HK-2 (cell line): ENCODE measurements around the gene CPEB4.

ENCODE experiments used
- DNase-seq: peaks from one replicate; pipeline ENCODE4 v3.0.0-alpha.2; 2018; ENCODE audit not compliant: unreplicated experiment

Gene CPEB4

GRCh38 chr5:173858670-173859407, 29.3 kb upstream of the CPEB4 start:
- no peak for DNase-seq

DNA sequence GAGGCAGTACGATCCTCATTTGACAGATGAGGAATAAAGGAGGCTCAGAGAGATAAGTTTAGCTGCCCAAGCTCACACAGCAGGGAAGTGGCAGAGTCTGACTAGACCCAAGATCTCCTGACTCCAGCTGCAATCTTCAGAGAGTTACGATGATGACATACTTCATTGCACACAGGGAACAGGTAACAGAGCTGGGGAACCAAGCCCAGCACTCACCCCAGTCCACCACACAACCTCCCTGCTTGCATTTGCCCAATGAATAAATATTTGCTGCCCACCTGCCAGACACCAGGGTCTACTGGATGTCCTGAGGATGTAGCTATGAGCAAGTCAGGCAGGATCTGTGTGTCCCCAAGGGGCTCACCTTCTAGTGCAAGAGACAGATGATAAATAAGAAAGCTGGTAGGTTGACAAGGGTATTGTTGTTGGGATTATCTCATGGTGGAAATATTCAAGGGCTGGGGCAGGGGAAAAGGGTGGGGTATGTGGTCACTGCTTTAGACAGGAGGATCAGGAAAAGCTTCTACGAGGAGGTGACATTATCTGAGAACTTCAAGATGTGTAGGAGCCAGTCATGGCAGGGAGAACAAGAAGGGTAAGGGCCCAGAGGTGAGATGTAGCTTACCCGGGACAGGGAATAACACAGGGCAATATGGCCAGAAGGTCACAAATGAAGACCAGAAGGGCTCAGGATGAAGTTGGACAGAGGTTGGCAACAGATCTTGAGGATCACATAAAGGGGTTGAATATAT, 28.6 kb upstream of the CPEB4 start:
- no peak for DNase-seq

GRCh38 chr5:173862047-173862477, 26.1 kb upstream of the CPEB4 start:
- no peak for DNase-seq

GRCh38 chr5:173863359-173863758, 24.8 kb upstream of the CPEB4 start:
- no peak for DNase-seq

DNA sequence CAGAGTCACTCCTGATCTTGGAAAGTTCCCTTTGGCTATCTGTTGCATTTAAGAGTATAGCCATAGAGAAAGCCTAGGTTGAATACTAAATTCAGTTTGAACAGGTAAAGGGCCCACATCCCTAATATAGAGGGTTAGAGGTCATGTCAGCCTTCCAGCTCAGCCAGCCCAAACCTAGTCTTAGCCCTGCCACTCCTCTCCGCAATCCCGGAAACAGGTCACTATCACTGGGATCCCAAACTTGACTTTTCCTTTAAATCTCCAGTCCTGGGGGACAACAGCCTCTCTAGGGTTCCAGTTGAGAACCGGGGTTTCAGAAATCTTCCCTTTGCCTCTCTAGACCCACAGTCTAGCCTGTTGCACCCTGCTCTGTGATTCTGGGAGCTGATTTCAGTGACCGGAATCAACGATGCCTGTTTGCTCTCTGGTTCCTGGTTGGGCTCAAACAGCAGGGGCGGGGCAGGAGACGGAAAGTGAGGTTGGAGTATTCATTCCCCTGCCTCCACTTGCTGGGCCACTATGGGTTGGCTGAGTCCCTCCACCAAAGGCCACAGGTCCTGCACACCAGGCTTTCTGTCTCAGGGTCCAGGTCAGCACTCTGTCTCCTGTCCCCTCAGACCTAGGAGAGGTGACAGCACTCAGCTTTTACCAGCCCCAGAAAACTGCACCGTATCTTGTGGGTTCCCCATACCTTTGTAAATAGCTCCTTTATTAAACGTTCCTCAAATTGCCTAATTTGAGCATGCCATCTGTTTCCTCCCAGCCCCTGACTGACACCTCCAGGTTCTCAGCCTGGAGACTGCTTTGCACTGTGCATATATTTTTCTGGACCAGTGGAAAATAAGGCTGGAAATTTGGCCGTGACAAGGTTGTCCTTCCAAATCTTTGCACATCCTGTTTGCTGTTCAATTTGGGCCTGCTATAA, 23.8 kb upstream of the CPEB4 start:
- no peak for DNase-seq

DNA sequence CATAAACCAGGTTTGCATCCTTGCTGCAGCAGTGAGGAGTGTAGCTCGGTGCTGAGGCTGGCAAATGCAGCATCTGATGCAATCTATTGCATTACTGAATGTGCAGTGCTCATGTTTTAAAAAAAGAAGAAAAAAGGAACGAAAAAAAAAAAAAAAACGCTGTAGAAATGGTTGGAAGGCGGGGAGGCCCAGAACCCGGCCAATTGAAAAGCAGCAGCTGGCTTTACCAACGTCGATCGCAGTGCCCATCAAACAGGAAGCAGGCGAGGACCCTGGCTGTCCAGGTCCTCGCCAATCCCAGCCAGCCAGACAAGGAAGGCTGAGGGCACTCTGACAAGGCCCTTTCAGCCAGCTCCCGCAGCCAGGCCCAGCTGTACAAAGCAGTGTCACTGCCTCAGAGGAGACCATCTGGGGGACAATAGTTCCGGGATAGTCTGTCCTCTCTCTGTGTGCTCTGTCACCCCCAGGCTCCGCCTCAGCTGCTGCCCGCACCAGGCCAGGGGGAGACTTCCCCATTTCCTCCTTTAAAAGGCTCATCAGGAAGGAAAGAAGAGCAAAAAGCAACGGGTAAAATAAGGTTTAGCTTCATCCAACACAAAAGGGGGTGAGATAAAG, 21.8 kb upstream of the CPEB4 start:
- no peak for DNase-seq

GRCh38 chr5:173866858-173867679, 21.1 kb upstream of the CPEB4 start:
- DNase-seq, result no peak

DNA sequence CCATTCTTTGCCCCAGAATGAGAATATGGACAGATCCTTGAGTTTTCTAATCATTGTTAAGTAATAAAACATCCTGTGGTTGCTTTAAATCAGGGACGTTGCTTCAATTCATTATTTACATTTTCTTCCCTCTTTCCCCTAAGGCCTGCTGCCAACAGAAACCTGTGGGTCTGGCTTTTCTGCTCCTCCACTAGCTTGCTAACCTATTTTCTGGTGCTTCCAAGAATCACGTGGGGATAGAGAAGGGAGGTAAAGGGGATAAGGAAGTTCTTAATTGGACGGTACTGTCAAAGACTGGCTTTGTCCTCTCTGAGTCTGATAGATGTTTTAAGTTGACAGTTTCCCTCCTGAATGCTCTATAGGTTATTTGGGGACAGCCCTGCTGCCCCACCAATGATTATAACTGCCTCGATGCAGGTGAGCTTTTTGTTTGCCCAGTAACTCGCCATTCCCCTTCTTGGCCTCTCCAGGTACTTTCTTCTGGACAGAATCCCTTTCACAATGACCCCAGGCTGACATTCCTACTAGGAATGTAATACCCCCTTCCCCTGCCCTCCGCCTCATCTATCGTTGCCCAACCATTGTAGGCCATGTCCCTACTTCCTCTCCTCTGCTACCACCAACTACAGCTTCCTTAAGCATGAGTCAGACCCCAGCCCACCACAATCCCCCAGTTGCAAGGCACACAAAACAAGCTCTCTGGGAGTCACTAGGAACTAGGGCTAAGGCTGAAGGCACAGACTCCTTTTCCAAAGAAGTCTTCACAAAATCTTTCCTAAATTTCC, 19.9 kb upstream of the CPEB4 start:
- DNase-seq, result peak; percentile 14

DNA sequence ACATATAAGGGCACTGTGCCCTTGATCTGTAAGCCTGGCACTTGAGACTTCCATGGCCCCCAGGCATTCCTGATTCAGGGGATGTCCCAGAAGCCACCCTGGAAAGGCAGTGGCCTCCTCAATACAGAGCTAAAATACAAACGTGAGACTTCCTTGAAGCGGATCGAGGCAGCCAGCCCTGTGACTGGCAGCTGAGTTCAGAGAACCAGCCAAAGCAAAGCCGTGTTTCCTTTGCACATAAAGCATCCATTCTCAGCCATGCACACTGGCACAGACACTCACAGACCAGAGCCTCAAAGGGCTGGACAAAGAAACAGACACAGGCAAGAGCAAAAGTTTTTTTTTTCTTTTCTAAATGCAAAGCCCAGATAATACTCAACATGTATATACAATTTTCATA, 18.8 kb upstream of the CPEB4 start:
- DNase-seq, result no peak

GRCh38 chr5:173872957-173873305, 15.2 kb upstream of the CPEB4 start:
- no peak for DNase-seq

DNA sequence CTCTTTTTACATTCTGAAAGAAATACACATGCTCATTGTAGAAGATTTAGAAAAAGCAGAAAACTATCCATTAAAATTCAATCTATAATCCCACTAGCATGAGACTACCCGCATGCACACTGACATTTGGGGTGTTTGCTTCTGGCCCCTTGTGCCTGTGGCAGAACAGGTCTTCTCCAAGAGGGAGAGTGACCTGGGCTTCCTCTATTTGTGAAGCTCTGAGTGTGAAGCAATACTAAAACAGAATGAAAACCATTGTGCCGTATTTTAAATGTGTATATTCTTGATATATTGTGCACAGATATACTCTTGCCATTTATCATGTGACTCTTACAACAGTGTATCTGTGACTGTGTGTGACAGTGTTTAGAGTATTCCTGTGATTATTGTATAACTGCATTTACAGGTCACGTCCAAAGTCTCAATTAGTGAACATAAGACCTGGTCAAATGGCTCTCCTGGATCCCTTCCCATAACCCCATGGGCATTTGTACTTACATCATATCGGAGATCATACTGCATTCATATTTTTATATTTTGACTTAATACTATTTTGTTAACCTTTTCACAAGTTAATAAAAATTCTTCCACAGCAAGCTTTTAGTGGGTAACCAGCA, 14.7 kb upstream of the CPEB4 start:
- no peak for DNase-seq

- DNase-seq, result no peak
Measured at GRCh38 chr5:173875189-173875588, 13.0 kb upstream of the CPEB4 start.

DNA sequence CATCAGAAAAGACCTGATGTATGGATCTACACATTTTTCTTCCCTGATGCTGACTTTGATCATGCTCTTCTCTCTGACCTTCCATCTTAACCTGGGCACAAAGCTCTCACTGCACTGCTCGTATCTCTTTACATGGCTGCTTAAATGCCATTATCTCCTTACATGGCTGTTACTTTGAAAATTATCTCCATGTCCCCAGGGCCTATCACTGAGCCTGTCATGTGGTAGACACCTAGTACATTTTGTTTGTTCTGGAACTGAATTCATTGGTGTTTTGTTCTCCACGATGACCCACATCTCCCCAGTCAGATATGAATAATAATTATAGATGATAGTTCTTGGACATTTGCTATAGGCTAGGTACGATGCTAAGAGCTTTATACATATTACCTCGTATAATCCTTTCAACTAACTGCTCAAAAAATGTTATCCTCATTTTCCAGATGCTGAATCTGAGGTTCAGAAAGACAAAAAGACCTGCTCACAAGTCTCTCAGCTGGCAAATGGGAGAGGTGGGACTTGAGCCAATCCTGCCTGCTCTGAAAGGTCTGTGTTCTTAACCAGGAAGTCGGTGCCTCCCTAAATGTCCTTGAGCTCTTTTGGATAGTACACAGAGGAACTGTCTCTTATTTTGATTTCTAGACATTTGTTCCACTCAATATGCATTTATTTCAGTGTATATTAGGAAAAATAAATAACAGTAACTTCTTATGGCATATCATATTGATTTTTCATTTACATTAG, 9.8 kb upstream of the CPEB4 start:
- no peak for DNase-seq

- DNase-seq, result no peak
Measured at GRCh38 chr5:173880306-173880985, 7.7 kb upstream of the CPEB4 start.

- no peak for DNase-seq
Measured at GRCh38 chr5:173881811-173882575, 6.2 kb upstream of the CPEB4 start.

GRCh38 chr5:173882632-173883031, 5.5 kb upstream of the CPEB4 start:
- DNase-seq, result no peak

DNA sequence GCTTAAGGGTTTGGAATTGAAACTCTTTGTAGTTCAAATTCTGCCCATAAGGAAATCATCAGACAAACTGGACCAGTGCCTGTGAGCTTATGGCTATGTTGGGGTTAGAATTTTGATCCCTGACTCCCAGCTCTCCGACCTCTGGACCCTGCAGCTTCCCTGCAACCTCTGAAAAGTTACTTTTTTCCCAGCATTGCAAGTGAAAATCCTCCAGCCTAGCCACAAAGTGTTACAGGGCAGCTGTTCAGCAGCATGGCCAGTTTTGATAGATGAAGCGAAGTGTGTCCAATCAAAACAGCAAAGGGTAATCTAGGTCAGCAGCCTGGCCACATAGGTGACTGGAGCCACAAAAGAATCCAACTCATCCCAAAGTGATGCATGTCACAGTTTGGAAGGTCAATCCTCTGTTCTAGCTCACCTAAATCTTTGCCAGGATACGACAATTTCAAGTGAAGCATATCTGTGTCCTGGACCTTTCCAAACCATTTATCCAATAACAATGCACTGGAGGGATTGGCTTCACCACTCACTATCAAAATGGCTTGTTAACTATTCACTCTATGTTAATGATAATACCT, 4.7 kb upstream of the CPEB4 start:
- DNase-seq, result no peak
